Measurements from ENCODE around the gene UQCR10. TPM values are rescaled to one million over a fixed set of nuclear protein-coding genes. Genes with fewer than 3 reads are reported as not detected.

UQCR10 gene
- total RNA-seq, 1 experiment from 2014 or later: 119 TPM

DNA sequence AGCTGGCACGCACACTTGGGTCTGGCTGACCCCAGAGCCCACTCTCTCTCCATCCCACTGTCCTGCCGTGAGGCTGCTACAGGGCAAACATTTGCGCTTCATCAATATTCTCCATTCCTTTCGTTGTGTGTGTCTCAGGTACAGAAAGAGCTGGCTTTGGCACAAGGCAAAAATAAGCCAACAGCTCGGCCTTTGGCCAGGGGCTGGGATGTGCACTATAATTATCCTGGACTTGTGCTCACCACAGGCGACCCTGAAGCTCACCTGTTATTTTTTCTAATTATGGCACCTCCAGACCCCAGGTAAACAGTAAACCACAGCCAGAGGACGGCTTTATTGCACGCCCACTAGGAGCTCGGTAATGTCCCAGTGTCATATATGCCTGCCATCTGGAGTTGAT lies 11.3 kb upstream of the UQCR10 start:
- DNase-seq (ENCODE audit: low spot score): no peak
- intact Hi-C loops (cut with micrococcal nuclease; ENCODE audit: unreplicated experiment): no loop called here
- Histone ChIP-seq H3K4me3 (ENCODE audit: low read depth, low read length, poor library complexity, severe bottlenecking) (no peak overlapping the region), H3K4me1 (ENCODE audit: insufficient read depth, low read length, poor library complexity, severe bottlenecking) (peaks cover 8% of the 10 kb centered on the region), H3K36me3 (ENCODE audit: insufficient read depth, low read length, poor library complexity, severe bottlenecking) (no peaks in the 10 kb centered on the region), H3K9me3 (ENCODE audit: low read depth, low read length, poor library complexity, severe bottlenecking) (no peaks in the 10 kb centered on the region), H3K27me3 (replicated peaks; ENCODE audit: insufficient read depth, low read depth, low read length, poor library complexity) (no peaks in the 10 kb centered on the region), H3K27ac (ENCODE audit: low read depth, low read length, poor library complexity, severe bottlenecking) (no peak overlapping the region)
- TF ChIP-seq EZH2 (IDR thresholded peaks at IDR 0.05; ENCODE audit: borderline replicate concordance, low read depth, low read length, poor library complexity, severe bottlenecking): no peak
- TF ChIP-seq CTCF (conservative IDR thresholded peaks at IDR 0.05; ENCODE audit: low read depth, low read length): no peak
- ChIA-PET POLR2A (ENCODE audit: low non-redundant PET) (no interaction called here), CTCF (no interaction called here)
- BruUV-seq (replicated peaks): no TSS peak

GRCh38 chr22:29756341-29756740 lies 10.8 kb upstream of the UQCR10 start:
- POLR2A ChIA-PET (ENCODE audit: low non-redundant PET): no interaction called here
- intact Hi-C loops (cut with micrococcal nuclease; ENCODE audit: unreplicated experiment): no loop called here
- Histone ChIP-seq H3K36me3 (ENCODE audit: insufficient read depth, low read length, poor library complexity, severe bottlenecking) (no peaks in the 10 kb centered on the region), H3K4me1 (ENCODE audit: insufficient read depth, low read length, poor library complexity, severe bottlenecking) (peaks cover 8% of the 10 kb centered on the region), H3K27ac (ENCODE audit: low read depth, low read length, poor library complexity, severe bottlenecking) (no peak overlapping the region), H3K9me3 (ENCODE audit: low read depth, low read length, poor library complexity, severe bottlenecking) (no peaks in the 10 kb centered on the region), H3K27me3 (replicated peaks; ENCODE audit: insufficient read depth, low read depth, low read length, poor library complexity) (no peaks in the 10 kb centered on the region), H3K4me3 (ENCODE audit: low read depth, low read length, poor library complexity, severe bottlenecking) (no peak overlapping the region)
- DNase-seq (ENCODE audit: low spot score): no peak
- TF ChIP-seq CTCF (conservative IDR thresholded peaks at IDR 0.05; ENCODE audit: low read depth, low read length): no peak
- TF ChIP-seq EZH2 (IDR thresholded peaks at IDR 0.05; ENCODE audit: borderline replicate concordance, low read depth, low read length, poor library complexity, severe bottlenecking): no peak
- no TSS peak for BruUV-seq (replicated peaks)
- CTCF ChIA-PET: no interaction called here

DNA sequence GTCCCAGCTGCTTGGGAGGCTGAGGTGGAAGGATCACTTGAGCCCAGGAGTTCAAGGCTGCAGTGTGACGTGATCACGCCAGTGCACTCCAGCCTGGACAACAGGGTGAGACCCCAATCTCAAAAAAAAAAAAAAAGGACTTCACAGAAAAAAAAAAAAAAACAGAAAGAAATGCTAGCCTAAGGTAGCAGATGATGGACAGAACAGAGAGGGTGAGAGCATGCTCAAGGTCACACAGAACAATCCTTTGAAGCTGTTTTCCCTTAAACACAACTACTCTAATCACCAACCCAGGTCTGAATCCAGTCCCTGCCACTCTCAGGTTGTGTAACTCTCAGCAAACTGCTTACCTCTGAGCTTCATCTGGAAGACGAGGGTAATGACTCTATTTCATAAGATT lies 10.1 kb upstream of the UQCR10 start:
- intact Hi-C loops (cut with micrococcal nuclease; ENCODE audit: unreplicated experiment): no loop called here
- Histone ChIP-seq H3K4me1 (ENCODE audit: insufficient read depth, low read length, poor library complexity, severe bottlenecking) (peaks cover 8% of the 10 kb centered on the region), H3K27ac (ENCODE audit: low read depth, low read length, poor library complexity, severe bottlenecking) (no peak overlapping the region), H3K36me3 (ENCODE audit: insufficient read depth, low read length, poor library complexity, severe bottlenecking) (no peaks in the 10 kb centered on the region), H3K27me3 (replicated peaks; ENCODE audit: insufficient read depth, low read depth, low read length, poor library complexity) (no peaks in the 10 kb centered on the region), H3K9me3 (ENCODE audit: low read depth, low read length, poor library complexity, severe bottlenecking) (no peaks in the 10 kb centered on the region), H3K4me3 (ENCODE audit: low read depth, low read length, poor library complexity, severe bottlenecking) (no peak overlapping the region)
- DNase-seq (ENCODE audit: low spot score): no peak
- TF ChIP-seq EZH2 (IDR thresholded peaks at IDR 0.05; ENCODE audit: borderline replicate concordance, low read depth, low read length, poor library complexity, severe bottlenecking) (no peak), CTCF (conservative IDR thresholded peaks at IDR 0.05; ENCODE audit: low read depth, low read length) (no peak)
- BruUV-seq (replicated peaks): no TSS peak
- ChIA-PET CTCF (interaction anchor here (0.6 kb wide), 1 partner anchor 352 kb away, joined by 3 read pairs; no protein-coding TSS in a partner anchor), POLR2A (ENCODE audit: low non-redundant PET) (no interaction called here)
